Mesangial cell (primary cell): ENCODE data around the gene RTN4IP1. TPM values are rescaled to one million over a fixed set of nuclear protein-coding genes. Genes with fewer than 3 reads are reported as not detected.

ENCODE experiments used
- total RNA-seq: library from RNA; depleted of rRNA; stranded (reverse); fragments of >200 nt; gene quantifications from 2 replicates; pipeline ENCODE4 v1.2.3, GENCODE V29; 2015

RTN4IP1 gene
- total RNA-seq, result 4.8 and 6.8 TPM in 2 replicates

GRCh38 chr6:106629103-106629858 is at the start of gene RTN4IP1, which contains the start of gene QRSL1:
Gene RTN4IP1 (minus strand): TSS chr6:106629498. CDS start chr6:106629021, 477 bp downstream.
Gene QRSL1 (plus strand): TSS chr6:106629578. CDS start chr6:106629682, 104 bp downstream.

Other genes starting within 250 kb of the RTN4IP1 start
- gene QRSL1, start 80 bp upstream of the RTN4IP1 start, total RNA-seq, result 5.9 and 8.7 TPM in 2 replicates